Esophagus squamous epithelium (tissue), 5 donors: Measurements from ENCODE around the gene HECTD4. TPM values are rescaled to one million over a fixed set of nuclear protein-coding genes. Genes with fewer than 3 reads are reported as not detected.

ENCODE experiments used
- DNase-seq: peaks from one replicate; lab custom pipeline; 2025; lab: John Stamatoyannopoulos, UW
- H3K27ac ChIP-seq, 4 donors: fragments of 200-600 bp; sonication (generic); one replicate each; pipeline ENCODE4 v1.5.1; 2016 to 2019; ENCODE audit warnings: mild to moderate bottlenecking in 1 of 4
- H3K27me3 ChIP-seq, 4 donors: fragments of 200-600 bp; sonication (generic); 1 replicate in 3 of 4; 2 replicates in 1 of 4; pipeline versions ENCODE4 v1.5.1 to v1.6.0; 2017 to 2021; ENCODE audit warnings: antibody characterized with exemption in 1 of 4
- H3K36me3 ChIP-seq, 3 donors: fragments of 200-600 bp; sonication (generic); one replicate each; pipeline ENCODE4 v1.5.1; 2016 to 2019
- H3K4me1 ChIP-seq, 3 donors: fragments of 200-600 bp; sonication (generic); one replicate each; pipeline ENCODE4 v1.5.1; 2017 to 2019
- H3K4me3 ChIP-seq, 4 donors: fragments of 200-600 bp; sonication (generic); 1 replicate in 3 of 4; 2 replicates in 1 of 4; pipeline ENCODE4 v1.5.1; 2016 to 2019; ENCODE audit warnings: mild to moderate bottlenecking in 2 of 4, moderate library complexity in 1 of 4
- H3K9me3 ChIP-seq, 3 donors: fragments of 200-600 bp; sonication (generic); one replicate each; pipeline ENCODE4 v1.5.1; 2016 to 2019
- CTCF ChIP-seq, 6 experiments: fragments of 450-650 bp in 4 of 6; fragments of 200-600 bp in 2 of 6; sonication (generic) in 2 of 6; IDR thresholded peaks; one replicate each; pipeline ENCODE4 v1.5.1; 2016 to 2019; ENCODE audit warnings: antibody characterized with exemption in 6 of 6, mild to moderate bottlenecking in 4 of 6, moderate library complexity in 4 of 6
- POLR2A ChIP-seq, 4 donors: fragments of 450-650 bp; IDR thresholded peaks; one replicate each; pipeline ENCODE4 v1.6.1; 2017; ENCODE audit warnings: antibody characterized with exemption in 4 of 4, mild to moderate bottlenecking in 4 of 4, moderate library complexity in 3 of 4
- WGBS, 2 donors: methylation state at CpG; one replicate each; pipeline ENCODE4 v1.1.5; 2018; 5-methylcytosine and 5-hydroxymethylcytosine counted together
- intact Hi-C: fragments of 100-400 bp; cut with DNase I; formaldehyde crosslinking; loops from one replicate; pipeline ENCODE4 v1.15.0; 2022
- total RNA-seq, 4 donors: library from RNA; depleted of rRNA; stranded (reverse); fragments of >200 nt; gene quantifications; one replicate each; pipeline ENCODE4 v1.1.0, GENCODE V29; 2016
- donor health status: DM: yes; HTN: yes; CAD: no.

The HECTD4 gene, protein sequence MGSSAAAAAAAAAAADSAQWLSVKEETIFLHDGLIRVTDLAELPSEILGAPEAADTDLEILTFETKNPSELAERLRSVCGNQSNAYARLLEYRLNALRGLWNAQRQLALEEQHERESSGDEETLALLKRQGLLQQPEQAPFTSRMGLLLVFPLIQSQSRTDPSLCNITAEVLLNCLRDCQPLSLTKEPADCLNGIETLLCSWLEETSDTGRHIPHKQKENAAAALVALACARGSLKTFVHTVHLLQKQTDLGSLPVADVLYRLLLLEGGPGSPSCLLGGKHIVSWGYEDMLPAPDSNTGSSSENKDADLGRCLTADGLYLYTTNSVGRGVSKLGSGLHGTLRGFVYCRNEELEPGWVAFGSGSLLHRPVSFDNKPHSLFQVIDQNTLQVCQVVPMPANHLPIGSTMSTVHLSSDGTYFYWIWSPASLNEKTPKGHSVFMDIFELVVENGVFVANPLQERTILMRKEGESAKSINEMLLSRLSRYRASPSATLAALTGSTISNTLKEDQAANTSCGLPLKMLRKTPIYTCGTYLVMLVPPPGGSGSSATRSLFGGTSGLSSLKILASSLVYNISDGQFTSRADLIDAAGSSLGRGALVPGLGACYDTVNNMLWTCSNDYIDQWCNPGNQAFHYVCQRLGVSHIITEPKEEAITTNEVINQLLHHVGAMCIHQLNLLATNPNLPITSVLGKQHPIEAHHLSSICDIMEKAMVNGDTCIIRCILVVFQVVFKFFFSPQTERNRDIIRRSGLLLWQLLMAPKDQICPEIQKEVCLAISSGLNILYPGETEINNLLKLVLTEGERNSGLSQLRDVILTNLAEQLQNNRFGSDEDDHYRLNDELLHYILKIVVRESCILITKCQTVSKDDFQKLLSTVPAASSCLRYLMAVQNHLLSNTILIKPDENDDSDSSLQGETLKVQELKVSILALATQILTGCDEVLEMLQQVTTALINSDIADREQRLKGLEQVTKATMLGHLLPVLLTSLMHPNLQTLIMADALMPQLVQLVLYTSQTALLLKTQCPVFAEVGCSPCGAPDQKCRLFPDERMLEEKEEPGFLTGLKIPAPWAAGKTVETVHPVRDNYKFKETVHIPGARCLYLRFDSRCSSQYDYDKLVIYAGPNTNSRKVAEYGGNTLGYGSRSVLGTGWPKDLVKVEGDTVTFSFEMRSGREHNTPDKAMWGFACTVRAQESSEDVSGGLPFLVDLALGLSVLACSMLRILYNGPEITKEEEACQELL (N-terminal part only)
- total RNA-seq: 10 to 100 TPM; 15.4 to 53.4 (median 33.4) TPM

GRCh38 chr12:112381883-112382796 is at the start of gene HECTD4:
HECTD4 (minus strand) TSS chr12:112382431; CDS start chr12:112382128, 303 bp downstream.
- WGBS, 2 donors: 0% methylated on average over 2 of the region's 106 CpGs; no CpG with 5 or more reads in 1 of the 2 donors

DNA sequence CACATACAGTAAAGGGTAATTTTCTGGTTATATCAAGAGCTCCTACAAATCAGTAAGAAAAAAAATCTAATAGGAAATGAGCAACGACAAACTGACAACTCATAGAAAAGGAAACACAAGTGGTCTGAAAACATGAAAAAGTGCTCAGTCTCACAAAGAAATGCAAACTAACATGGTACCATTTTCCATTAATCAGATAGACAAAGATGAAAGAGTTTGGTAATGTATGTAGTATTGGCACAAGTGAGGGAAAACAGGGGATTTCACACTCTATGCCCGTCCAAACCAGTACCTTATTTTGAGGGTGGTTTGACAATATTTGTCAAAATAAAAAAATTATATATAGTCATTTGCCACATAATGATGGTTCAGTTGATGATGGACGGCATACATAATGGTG is 49.7 kb upstream of the HECTD4 start:
- no peak for DNase-seq
- H3K27ac ChIP-seq: no peak overlapping the region
- no peaks in the 10 kb centered on the region for H3K36me3 ChIP-seq
- H3K27me3 ChIP-seq: no peaks in the 10 kb centered on the region
- no peaks in the 10 kb centered on the region for H3K9me3 ChIP-seq
- H3K4me1 ChIP-seq: no peaks in the 10 kb centered on the region
- intact Hi-C loops: no loop called here
- TF ChIP-seq CTCF (IDR thresholded peaks at IDR 0.05) (no peak), POLR2A (IDR thresholded peaks at IDR 0.05) (no peak)
- no peak overlapping the region for H3K4me3 ChIP-seq
- WGBS, 2 donors: 82% methylated on average over 3 of the region's 3 CpGs

More at GRCh38 chr12:112381883-112382796, at the start of gene HECTD4:
- peaks cover 8 to 27% (median 16%) of the 10 kb centered on the region in 3 donors for H3K4me1 ChIP-seq
- intact Hi-C loops: no loop called here
- H3K9me3 ChIP-seq: no peaks in the 10 kb centered on the region
- H3K27me3 ChIP-seq: no peaks in the 10 kb centered on the region
- no peaks in the 10 kb centered on the region for H3K36me3 ChIP-seq
- DNase-seq: peak; percentile 67
- peak within 1 kb of the TSS; percentile 76 to 100 (median 98) for H3K4me3 ChIP-seq
- TF ChIP-seq CTCF (IDR thresholded peaks at IDR 0.05) (no peak), POLR2A (IDR thresholded peaks at IDR 0.05) (peak in 3 of 4 donors; percentile 60 to 77 (median 70))
- H3K27ac ChIP-seq: peak within 1 kb of the TSS; percentile 81 to 96 (median 92)

- TF ChIP-seq POLR2A (IDR thresholded peaks at IDR 0.05) (no peak), CTCF (IDR thresholded peaks at IDR 0.05) (no peak)
- H3K27ac ChIP-seq: no peak overlapping the region
- H3K27me3 ChIP-seq: no peaks in the 10 kb centered on the region
- no peaks in the 10 kb centered on the region for H3K9me3 ChIP-seq
- intact Hi-C loops: no loop called here
- peaks cover 0 to 7% (median 0%) of the 10 kb centered on the region in 3 donors for H3K36me3 ChIP-seq
- no peak for DNase-seq
- 75 to 76% methylated on average over 4 of the region's 5 CpGs for WGBS, 2 donors
- H3K4me3 ChIP-seq: no peak overlapping the region
- no peaks in the 10 kb centered on the region for H3K4me1 ChIP-seq
Measured at GRCh38 chr12:112430929-112431328, 48.7 kb upstream of the HECTD4 start.

- H3K27ac ChIP-seq: no peak overlapping the region
- intact Hi-C loops: no loop called here
- no peak for DNase-seq
- peaks cover 0 to 17% (median 7%) of the 10 kb centered on the region in 3 donors for H3K4me1 ChIP-seq
- H3K36me3 ChIP-seq: peaks cover 0 to 11% (median 0%) of the 10 kb centered on the region in 3 donors
- 93 to 97% methylated on average over 2 of the region's 2 CpGs for WGBS, 2 donors
- H3K27me3 ChIP-seq: no peaks in the 10 kb centered on the region
- TF ChIP-seq POLR2A (IDR thresholded peaks at IDR 0.05): no peak
- no peak for TF ChIP-seq CTCF (IDR thresholded peaks at IDR 0.05)
- no peak overlapping the region for H3K4me3 ChIP-seq
- H3K9me3 ChIP-seq: no peaks in the 10 kb centered on the region
Measured at GRCh38 chr12:112427760-112428159, 45.5 kb upstream of the HECTD4 start.
